ENCODE data around the gene JPT1.

DNA sequence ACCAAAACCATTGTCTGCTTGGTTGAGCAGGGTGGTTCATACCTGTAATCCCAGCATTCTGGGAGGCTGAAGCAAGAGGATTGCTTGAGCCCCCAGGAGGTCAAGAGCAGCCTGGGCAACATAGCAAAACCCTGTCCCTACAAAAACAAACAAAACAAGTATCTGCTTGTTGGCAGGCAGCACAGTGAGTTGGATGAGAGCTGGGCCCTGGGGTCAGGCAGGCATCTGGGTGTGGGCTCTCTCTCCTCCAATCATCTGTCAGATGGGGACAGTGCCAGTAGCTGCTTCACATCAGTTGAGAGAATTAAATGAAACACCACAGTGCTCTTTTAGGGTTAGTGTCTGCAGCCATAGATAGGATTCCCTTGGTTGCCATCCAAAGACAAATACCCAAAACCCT lies 38.8 kb downstream of the JPT1 start:
- no peak for TF ChIP-seq GATA3 (IDR thresholded peaks at IDR 0.05; ENCODE audit: low read depth, low read length)
- TF ChIP-seq GATA2 (IDR thresholded peaks at IDR 0.05; ENCODE audit: low read depth, low read length) = no peak

All from SH-SY5Y (cell line).